Fibroblast of the aortic adventitia (primary cell): Measurements from ENCODE around the gene STARD10. TPM values are rescaled to one million over a fixed set of nuclear protein-coding genes. Genes with fewer than 3 reads are reported as not detected.

Experiments used
- DNase-seq: peaks from one replicate; pipeline ENCODE4 v3.0.0-alpha.2; 2010; ENCODE audit warnings: low read depth
- H3K4me3 ChIP-seq: 2 replicates; pipeline ENCODE4 v1.5.1; 2011; ENCODE audit warnings: low read depth, mild to moderate bottlenecking, control low read depth, low read length, moderate library complexity
- total RNA-seq: library from RNA; depleted of rRNA; stranded (reverse); fragments of >200 nt; gene quantifications from 2 replicates; pipeline ENCODE4 v1.2.3, GENCODE V29; 2012; ENCODE audit warnings: low replicate concordance
- TF ChIP-seq, protein P1 (sequence below): IDR thresholded peaks from 2 replicates; pipeline ENCODE4 v1.5.1; 2011; ENCODE audit warnings: mild to moderate bottlenecking, low read length, control low read depth, inconsistent platforms; ENCODE audit not compliant: insufficient read depth

Gene STARD10
- total RNA-seq, 1 donor: 21.4 TPM

DNA sequence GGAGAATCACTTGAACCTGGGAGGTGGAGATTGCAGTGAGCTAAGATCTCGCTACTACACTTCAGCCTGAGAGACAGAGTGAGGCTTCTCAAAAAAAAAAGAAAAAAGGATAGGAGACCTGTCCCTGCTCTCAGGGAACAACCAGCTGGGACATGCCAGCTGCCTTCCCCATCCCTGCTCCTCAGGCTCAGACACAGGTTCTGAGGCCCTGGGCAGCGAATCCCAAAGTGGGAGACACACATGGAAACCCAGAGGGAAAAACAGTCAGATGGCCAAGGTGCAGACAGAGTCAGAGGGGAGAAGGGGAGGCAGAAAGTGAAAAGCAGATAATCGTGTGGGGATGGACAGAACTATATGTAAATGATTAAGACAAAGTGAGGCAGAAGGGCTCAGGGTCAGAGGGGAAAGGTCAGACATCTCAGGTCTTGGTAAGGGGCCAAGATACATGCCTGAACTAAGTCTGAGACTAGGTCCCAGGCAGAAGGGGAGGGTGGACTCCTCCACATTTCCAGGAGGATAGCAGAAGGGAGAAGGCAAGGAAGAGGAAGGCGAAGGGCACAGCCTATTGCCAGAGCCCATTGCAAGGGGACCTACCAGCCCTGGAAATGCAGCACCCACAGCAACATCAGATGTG lies 14.2 kb downstream of the STARD10 start:
- no peak for DNase-seq
- TF ChIP-seq, protein P1, sequence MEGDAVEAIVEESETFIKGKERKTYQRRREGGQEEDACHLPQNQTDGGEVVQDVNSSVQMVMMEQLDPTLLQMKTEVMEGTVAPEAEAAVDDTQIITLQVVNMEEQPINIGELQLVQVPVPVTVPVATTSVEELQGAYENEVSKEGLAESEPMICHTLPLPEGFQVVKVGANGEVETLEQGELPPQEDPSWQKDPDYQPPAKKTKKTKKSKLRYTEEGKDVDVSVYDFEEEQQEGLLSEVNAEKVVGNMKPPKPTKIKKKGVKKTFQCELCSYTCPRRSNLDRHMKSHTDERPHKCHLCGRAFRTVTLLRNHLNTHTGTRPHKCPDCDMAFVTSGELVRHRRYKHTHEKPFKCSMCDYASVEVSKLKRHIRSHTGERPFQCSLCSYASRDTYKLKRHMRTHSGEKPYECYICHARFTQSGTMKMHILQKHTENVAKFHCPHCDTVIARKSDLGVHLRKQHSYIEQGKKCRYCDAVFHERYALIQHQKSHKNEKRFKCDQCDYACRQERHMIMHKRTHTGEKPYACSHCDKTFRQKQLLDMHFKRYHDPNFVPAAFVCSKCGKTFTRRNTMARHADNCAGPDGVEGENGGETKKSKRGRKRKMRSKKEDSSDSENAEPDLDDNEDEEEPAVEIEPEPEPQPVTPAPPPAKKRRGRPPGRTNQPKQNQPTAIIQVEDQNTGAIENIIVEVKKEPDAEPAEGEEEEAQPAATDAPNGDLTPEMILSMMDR: no peak
- no peak overlapping the region for H3K4me3 ChIP-seq

- no peak overlapping the region for H3K4me3 ChIP-seq
- DNase-seq: no peak
- TF ChIP-seq, protein P1: no peak
Observed at GRCh38 chr11:72778535-72779494, 15.0 kb downstream of the STARD10 start.

DNA sequence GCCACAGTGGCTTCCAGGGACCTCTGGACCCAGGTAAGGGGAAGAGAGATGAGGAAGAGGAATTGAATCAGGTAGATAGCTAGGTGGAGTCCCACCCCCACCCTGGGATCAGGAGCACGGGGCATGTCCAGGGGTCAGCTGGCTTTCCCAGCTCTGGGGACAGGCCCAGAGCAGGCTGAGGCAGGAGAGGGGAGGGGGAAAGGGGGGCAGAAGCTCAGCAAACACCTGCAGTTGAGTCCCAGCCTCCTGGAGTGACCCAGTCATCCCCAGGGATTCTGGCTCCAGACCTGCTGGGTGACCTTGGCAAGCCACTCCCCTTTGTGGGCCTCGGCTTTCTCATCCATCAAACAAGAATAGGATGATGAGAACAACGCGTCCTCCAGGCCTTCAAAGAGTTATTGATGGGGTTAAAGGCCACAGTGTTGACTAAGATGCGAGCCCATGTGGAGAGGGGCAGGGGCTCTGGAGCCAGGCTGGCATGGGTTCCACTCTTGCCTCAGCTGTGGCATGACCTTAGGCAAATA lies 16.0 kb downstream of the STARD10 start:
- DNase-seq: no peak
- TF ChIP-seq, protein P1: no peak
- no peak overlapping the region for H3K4me3 ChIP-seq

DNA sequence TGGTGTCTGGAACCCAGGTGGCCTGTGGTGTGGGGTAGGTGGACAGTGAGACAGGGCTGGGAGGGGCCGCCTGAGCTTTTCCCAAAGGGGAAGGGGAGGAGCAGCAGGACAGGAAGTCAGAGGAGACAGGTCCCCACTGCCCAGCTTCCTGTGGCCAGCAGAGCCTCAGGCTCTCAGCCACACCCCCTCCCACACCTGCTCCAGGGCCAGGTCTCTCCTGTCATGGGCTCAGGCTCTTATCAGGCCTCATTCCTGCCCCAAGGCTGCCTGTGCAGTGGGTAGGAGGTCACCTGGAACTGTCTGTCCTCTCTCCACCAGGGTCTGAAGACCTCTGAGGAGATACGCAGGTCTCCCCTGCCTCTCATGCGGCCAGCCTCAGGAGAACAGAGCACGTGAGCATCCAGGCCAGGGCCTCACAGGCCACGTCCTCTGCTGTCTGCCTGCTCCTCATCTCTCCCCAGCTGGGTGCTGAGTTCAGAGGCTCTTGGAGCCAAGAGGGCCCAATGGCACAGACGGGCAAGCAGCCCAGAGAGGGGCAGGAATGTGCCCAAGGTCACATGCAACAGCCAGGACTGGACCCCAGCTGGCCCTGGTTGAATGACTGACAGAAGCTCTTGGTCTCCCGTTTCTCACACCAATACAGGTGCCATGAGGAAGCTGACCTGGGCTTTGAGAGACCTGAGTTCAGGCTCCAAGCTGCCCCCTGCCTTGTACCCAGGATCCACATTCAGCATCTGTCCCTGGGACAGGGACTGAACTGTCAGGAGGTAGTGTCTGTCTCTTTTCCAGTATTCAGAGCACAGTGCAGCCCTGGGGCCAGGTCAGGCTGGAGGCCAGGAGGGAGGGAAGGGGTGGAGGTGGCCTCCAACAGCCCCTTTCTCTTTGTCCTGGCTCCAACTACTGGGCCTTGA lies 16.7 kb downstream of the STARD10 start:
- DNase-seq: no peak
- H3K4me3 ChIP-seq: no peak overlapping the region
- TF ChIP-seq, protein P1: no peak

GRCh38 chr11:72776117-72776843 lies 17.6 kb downstream of the STARD10 start:
- H3K4me3 ChIP-seq: no peak overlapping the region
- no peak for DNase-seq
- TF ChIP-seq, protein P1: no peak
